ENCODE data around the gene GLG1.
"Not testable (repeated sequence)": the region's sequence is repeated elsewhere in the genome, so short reads cannot be mapped to it uniquely, and the experiment has no call there.

Gene GLG1

DNA sequence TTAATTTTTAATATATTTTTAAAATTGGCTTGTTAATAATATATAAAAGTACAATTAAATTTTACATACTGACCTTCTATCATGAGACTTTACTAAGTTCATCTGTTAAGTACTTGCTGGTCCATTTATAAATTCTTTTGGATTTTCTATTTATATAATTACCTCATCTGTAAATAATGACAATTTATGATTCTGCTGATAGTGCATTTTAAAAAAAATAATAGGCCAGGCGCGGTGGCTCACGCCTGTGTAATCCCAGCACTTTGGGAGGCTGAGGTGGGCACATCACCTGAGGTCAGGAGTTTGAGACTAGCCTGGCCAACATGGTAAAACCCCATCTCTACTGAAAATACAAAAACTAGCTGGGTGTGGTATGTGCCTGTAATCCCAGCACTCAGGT, 83.2 kb downstream of the GLG1 start:
- peaks cover 0 to 15% of the 10 kb centered on the region in 2 experiments for H3K36me3 ChIP-seq (ENCODE audit: control insufficient read depth in 1 of 2, insufficient read depth in 2 of 2, low read depth in 1 of 2, low read length in 2 of 2)
- not testable (repeated sequence) for H2AFZ ChIP-seq (ENCODE audit: low read depth, low read length); H2BK5ac ChIP-seq (ENCODE audit: low read depth, low read length, poor library complexity, severe bottlenecking); H3K27ac ChIP-seq (ENCODE audit: low read length, poor library complexity, severe bottlenecking); H4K91ac ChIP-seq (ENCODE audit: low read length); H3K18ac ChIP-seq (ENCODE audit: low read depth in 1 of 2, low read length in 2 of 2); H3K27me3 ChIP-seq (ENCODE audit: control insufficient read depth in 1 of 2, insufficient read depth in 1 of 2, low read length in 2 of 2); DNase-seq; H2BK15ac ChIP-seq (ENCODE audit: low read depth, poor library complexity, severe bottlenecking); H3K9me3 ChIP-seq (ENCODE audit: control insufficient read depth, low read length); H3K4me3 ChIP-seq (ENCODE audit: insufficient read depth in 1 of 2, low read depth in 1 of 2, low read length in 2 of 2); H2BK120ac ChIP-seq (ENCODE audit: low read depth, low read length); H3K4me1 ChIP-seq (ENCODE audit: control insufficient read depth, insufficient read depth, low read depth, low read length); H3K9ac ChIP-seq (ENCODE audit: low read length); H3K14ac ChIP-seq (ENCODE audit: low read length in 2 of 2); H3K23ac ChIP-seq (ENCODE audit: low read length in 2 of 2); H3K4ac ChIP-seq (ENCODE audit: low read depth in 1 of 2, low read length in 2 of 2); H2BK12ac ChIP-seq (ENCODE audit: low read length in 2 of 2); H4K8ac ChIP-seq (ENCODE audit: low read length); H3K4me2 ChIP-seq (ENCODE audit: low read length, poor library complexity, severe bottlenecking); H3K79me1 ChIP-seq (replicated peaks; ENCODE audit: low read length, poor library complexity, severe bottlenecking); H2AK5ac ChIP-seq (ENCODE audit: low read length, severe bottlenecking)
- 100% methylated on average over 3 of the region's 3 CpGs for WGBS

DNA sequence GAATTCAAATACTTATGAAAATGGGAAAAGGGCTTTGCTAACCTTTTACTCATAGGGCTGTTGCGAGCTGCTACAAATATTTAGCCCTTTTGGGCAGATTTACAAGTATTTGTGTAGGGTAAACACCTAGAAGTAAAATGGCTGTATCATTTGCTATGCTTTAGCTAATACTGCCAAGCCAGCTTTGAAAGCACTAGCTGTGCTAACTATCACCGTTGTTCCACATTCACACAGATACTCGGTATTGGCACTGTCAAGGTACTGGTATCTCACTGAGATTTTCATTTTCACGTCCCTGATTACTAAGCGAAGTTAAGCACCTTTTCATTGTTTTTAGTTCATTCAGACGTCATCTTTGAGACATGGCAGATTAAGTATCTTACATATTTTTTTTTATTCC, 84.8 kb downstream of the GLG1 start:
- Histone ChIP-seq H3K4me2 (ENCODE audit: low read length, poor library complexity, severe bottlenecking) (no peak overlapping the region), H2AFZ (ENCODE audit: low read depth, low read length) (no peak overlapping the region), H2AK5ac (ENCODE audit: low read length, severe bottlenecking) (no peak overlapping the region), H3K4me3 (ENCODE audit: insufficient read depth in 1 of 2, low read depth in 1 of 2, low read length in 2 of 2) (peak overlapping the region in 1 of 2 experiments; percentile 27), H3K9ac (ENCODE audit: low read length) (peak overlapping the region; percentile 37), H2BK120ac (ENCODE audit: low read depth, low read length) (no peak overlapping the region), H2BK12ac (ENCODE audit: low read length in 2 of 2) (no peak overlapping the region), H3K79me1 (replicated peaks; ENCODE audit: low read length, poor library complexity, severe bottlenecking) (peaks cover 7% of the 10 kb centered on the region), H3K4me1 (ENCODE audit: control insufficient read depth, insufficient read depth, low read depth, low read length) (peaks cover 2% of the 10 kb centered on the region), H2BK15ac (ENCODE audit: low read depth, poor library complexity, severe bottlenecking) (no peak overlapping the region), H3K27me3 (ENCODE audit: control insufficient read depth in 1 of 2, insufficient read depth in 1 of 2, low read length in 2 of 2) (no peaks in the 10 kb centered on the region), H4K91ac (ENCODE audit: low read length) (no peak overlapping the region), H3K36me3 (ENCODE audit: control insufficient read depth in 1 of 2, insufficient read depth in 2 of 2, low read depth in 1 of 2, low read length in 2 of 2) (peaks cover 0 to 15% of the 10 kb centered on the region in 2 experiments), H3K23ac (ENCODE audit: low read length in 2 of 2) (no peak overlapping the region), H3K27ac (ENCODE audit: low read length, poor library complexity, severe bottlenecking) (peak overlapping the region; percentile 48), H4K8ac (ENCODE audit: low read length) (no peak overlapping the region), H3K9me3 (ENCODE audit: control insufficient read depth, low read length) (no peaks in the 10 kb centered on the region), H3K18ac (ENCODE audit: low read depth in 1 of 2, low read length in 2 of 2) (no peak overlapping the region), H3K14ac (ENCODE audit: low read length in 2 of 2) (no peak overlapping the region), H3K4ac (ENCODE audit: low read depth in 1 of 2, low read length in 2 of 2) (no peak overlapping the region), H2BK5ac (ENCODE audit: low read depth, low read length, poor library complexity, severe bottlenecking) (no peak overlapping the region)
- WGBS = 97% methylated on average over 6 of the region's 6 CpGs
- DNase-seq = no peak

DNA sequence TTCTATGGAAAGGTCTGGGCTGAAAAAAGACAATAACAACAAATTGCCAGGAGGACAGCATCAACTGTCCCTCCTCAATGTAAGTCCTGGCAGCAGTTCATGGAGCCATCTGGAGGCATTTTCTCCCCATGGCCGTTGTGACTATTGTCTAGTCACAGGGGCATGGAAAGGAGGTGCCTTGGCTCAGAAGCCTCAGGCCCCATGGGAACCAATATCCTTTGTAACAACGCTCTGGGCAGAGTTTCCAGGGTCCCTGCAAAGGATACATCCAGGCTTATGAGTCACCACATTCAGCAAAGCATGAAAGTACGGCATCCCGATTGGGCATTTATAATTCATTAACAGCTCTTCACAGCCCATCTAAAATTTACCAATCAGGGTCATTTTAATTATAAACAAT, 85.2 kb downstream of the GLG1 start:
- Histone ChIP-seq H3K14ac (ENCODE audit: low read length in 2 of 2) (peak overlapping the region in 1 of 2 experiments; percentile 41), H3K4me3 (ENCODE audit: insufficient read depth in 1 of 2, low read depth in 1 of 2, low read length in 2 of 2) (peak overlapping the region in 1 of 2 experiments; percentile 27), H3K9me3 (ENCODE audit: control insufficient read depth, low read length) (no peaks in the 10 kb centered on the region), H2BK5ac (ENCODE audit: low read depth, low read length, poor library complexity, severe bottlenecking) (no peak overlapping the region), H2AK5ac (ENCODE audit: low read length, severe bottlenecking) (peak overlapping the region; percentile 88), H2BK15ac (ENCODE audit: low read depth, poor library complexity, severe bottlenecking) (no peak overlapping the region), H2BK120ac (ENCODE audit: low read depth, low read length) (no peak overlapping the region), H3K79me1 (replicated peaks; ENCODE audit: low read length, poor library complexity, severe bottlenecking) (peaks cover 7% of the 10 kb centered on the region), H3K27ac (ENCODE audit: low read length, poor library complexity, severe bottlenecking) (peak overlapping the region; percentile 61), H3K36me3 (ENCODE audit: control insufficient read depth in 1 of 2, insufficient read depth in 2 of 2, low read depth in 1 of 2, low read length in 2 of 2) (peaks cover 0 to 14% of the 10 kb centered on the region in 2 experiments), H2BK12ac (ENCODE audit: low read length in 2 of 2) (no peak overlapping the region), H3K4ac (ENCODE audit: low read depth in 1 of 2, low read length in 2 of 2) (no peak overlapping the region), H3K27me3 (ENCODE audit: control insufficient read depth in 1 of 2, insufficient read depth in 1 of 2, low read length in 2 of 2) (no peaks in the 10 kb centered on the region), H4K8ac (ENCODE audit: low read length) (peak overlapping the region; percentile 54), H3K23ac (ENCODE audit: low read length in 2 of 2) (no peak overlapping the region), H3K4me2 (ENCODE audit: low read length, poor library complexity, severe bottlenecking) (peak overlapping the region; percentile 21), H4K91ac (ENCODE audit: low read length) (peak overlapping the region; percentile 15), H3K4me1 (ENCODE audit: control insufficient read depth, insufficient read depth, low read depth, low read length) (peaks cover 2% of the 10 kb centered on the region), H3K9ac (ENCODE audit: low read length) (peak overlapping the region; percentile 37), H3K18ac (ENCODE audit: low read depth in 1 of 2, low read length in 2 of 2) (peak overlapping the region; percentile 11 to 70), H2AFZ (ENCODE audit: low read depth, low read length) (no peak overlapping the region)
- peak; percentile 72 for DNase-seq
- 55% methylated on average over 2 of the region's 4 CpGs for WGBS

DNA sequence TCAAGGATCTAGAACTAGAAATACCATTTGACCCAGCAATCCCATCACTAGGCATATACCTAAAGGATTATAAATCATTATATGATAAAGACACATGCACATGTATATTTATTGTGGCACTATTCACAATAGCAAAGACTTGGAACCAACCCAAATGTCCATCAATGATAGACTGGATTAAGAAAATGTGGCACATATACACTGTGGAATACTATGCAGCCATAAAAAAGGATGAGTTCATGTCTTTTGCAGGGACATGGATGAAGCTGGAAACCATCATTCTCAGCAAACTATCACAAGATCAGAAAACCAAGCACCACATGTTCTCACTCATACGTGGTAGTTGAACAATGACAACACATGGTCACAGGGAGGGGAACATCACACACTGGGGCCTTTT, 88.0 kb downstream of the GLG1 start:
- H3K79me1 ChIP-seq (replicated peaks; ENCODE audit: low read length, poor library complexity, severe bottlenecking); H2AFZ ChIP-seq (ENCODE audit: low read depth, low read length); H2AK5ac ChIP-seq (ENCODE audit: low read length, severe bottlenecking); H3K4me3 ChIP-seq (ENCODE audit: insufficient read depth in 1 of 2, low read depth in 1 of 2, low read length in 2 of 2); H3K14ac ChIP-seq (ENCODE audit: low read length in 2 of 2); H2BK120ac ChIP-seq (ENCODE audit: low read depth, low read length); H3K36me3 ChIP-seq (ENCODE audit: control insufficient read depth in 1 of 2, insufficient read depth in 2 of 2, low read depth in 1 of 2, low read length in 2 of 2); H3K4ac ChIP-seq (ENCODE audit: low read depth in 1 of 2, low read length in 2 of 2); DNase-seq; H3K4me1 ChIP-seq (ENCODE audit: control insufficient read depth, insufficient read depth, low read depth, low read length); H3K27me3 ChIP-seq (ENCODE audit: control insufficient read depth in 1 of 2, insufficient read depth in 1 of 2, low read length in 2 of 2); H2BK12ac ChIP-seq (ENCODE audit: low read length in 2 of 2); H2BK5ac ChIP-seq (ENCODE audit: low read depth, low read length, poor library complexity, severe bottlenecking); H2BK15ac ChIP-seq (ENCODE audit: low read depth, poor library complexity, severe bottlenecking); H3K18ac ChIP-seq (ENCODE audit: low read depth in 1 of 2, low read length in 2 of 2); H4K91ac ChIP-seq (ENCODE audit: low read length); H4K8ac ChIP-seq (ENCODE audit: low read length); H3K23ac ChIP-seq (ENCODE audit: low read length in 2 of 2); H3K9me3 ChIP-seq (ENCODE audit: control insufficient read depth, low read length); H3K9ac ChIP-seq (ENCODE audit: low read length); H3K27ac ChIP-seq (ENCODE audit: low read length, poor library complexity, severe bottlenecking); H3K4me2 ChIP-seq (ENCODE audit: low read length, poor library complexity, severe bottlenecking): not testable (repeated sequence)
- 100% methylated on average over 1 of the region's 1 CpG for WGBS
